Measurements from ENCODE around the gene FBXO17. TPM values are rescaled to one million over a fixed set of nuclear protein-coding genes. Genes with fewer than 3 reads are reported as not detected.
A peak's percentile ranks its signal among the peaks of the same experiment; 100 is the strongest.

FBXO17 gene
- total and polyA plus RNA-seq, 2 of the 13 experiments (the other 11 are each of a cell fraction or from before 2014, with no cell fraction given), result 22.1 to 58.7 TPM

DNA sequence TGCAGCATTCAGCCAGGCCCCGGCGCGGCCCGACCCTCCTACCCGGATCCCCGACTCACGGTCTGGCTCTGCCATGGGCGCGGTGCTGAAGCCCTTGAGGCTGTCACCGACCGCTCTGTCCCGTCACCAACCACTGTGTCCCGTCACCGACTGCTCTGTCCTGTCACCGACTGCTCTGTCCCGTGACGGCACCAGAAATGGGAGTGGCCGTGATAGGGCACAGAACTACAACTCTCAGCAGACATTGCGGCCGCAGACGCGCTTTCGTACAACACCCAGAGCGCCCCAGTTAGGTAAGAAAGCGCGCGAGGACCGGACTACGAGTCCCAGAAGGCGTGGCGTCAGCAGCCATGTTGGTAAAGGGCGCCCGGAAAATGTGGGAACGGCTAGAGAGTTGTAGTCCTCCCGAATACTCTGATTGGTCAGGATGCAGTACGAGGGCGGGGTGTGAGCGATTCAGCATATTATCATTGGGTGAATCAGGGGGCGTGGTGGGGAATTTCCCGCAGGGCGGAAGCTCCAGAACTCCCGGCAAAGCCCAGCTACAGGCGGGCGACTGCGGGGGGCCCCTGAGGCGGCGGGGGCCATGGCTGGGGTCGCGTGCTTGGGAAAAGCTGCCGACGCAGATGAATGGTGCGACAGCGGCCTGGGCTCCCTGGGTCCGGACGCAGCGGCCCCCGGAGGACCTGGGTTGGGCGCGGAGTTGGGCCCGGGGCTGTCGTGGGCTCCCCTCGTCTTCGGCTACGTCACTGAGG is 75.9 kb downstream of the FBXO17 start, which contains the start of the genes NFKBIB and SIRT2 (continued):
- TF ChIP-seq TFDP2 (CRISPR knock-in tag; IDR thresholded peaks at IDR 0.05) (peak; percentile 92), IRF9 (CRISPR knock-in tag; IDR thresholded peaks at IDR 0.05; ENCODE audit: borderline replicate concordance) (no peak; the same call in 1 of the 2 replicates), ZNF501 (CRISPR knock-in tag; IDR thresholded peaks at IDR 0.05) (peak; percentile 93), ESRRA (CRISPR knock-in tag; IDR thresholded peaks at IDR 0.05; ENCODE audit: low read depth) (no peak), SETDB1 (CRISPR knock-in tag; IDR thresholded peaks at IDR 0.05; ENCODE audit: borderline replicate concordance) (no peak), PLRG1 (conservative IDR thresholded peaks at IDR 0.05) (no peak), MED1 (CRISPR knock-in tag; IDR thresholded peaks at IDR 0.05) (0 out of 2 replicates have a peak, but pooled peaks have one; percentile 41), RELA (CRISPR knock-in tag; IDR thresholded peaks at IDR 0.05) (0 out of 2 replicates have a peak, but pooled peaks have one; percentile 91), NFIC (IDR thresholded peaks at IDR 0.05; ENCODE audit: low read length) (no peak), NFATC3 (CRISPR knock-in tag; IDR thresholded peaks at IDR 0.05) (no peak), BHLHE40 (IDR thresholded peaks at IDR 0.05; ENCODE audit: low read length) (peak; percentile 74; the same call in 1 of the 2 replicates), FOXK2 (IDR thresholded peaks at IDR 0.05) (peak; percentile 30; the same call in 1 of the 2 replicates), PCBP2 (optimal IDR thresholded peaks at IDR 0.05; ENCODE audit: low read depth, low read length, poor library complexity, severe bottlenecking) (no peak), ZNF713 (CRISPR knock-in tag; IDR thresholded peaks at IDR 0.05) (no peak), ELF3 (CRISPR knock-in tag; IDR thresholded peaks at IDR 0.05) (no peak), MTF2 (CRISPR knock-in tag; IDR thresholded peaks at IDR 0.05; ENCODE audit: borderline replicate concordance) (no peak), POLR2AphosphoS2 (IDR thresholded peaks at IDR 0.05; ENCODE audit: low read depth, low read length) (no peak), DPF2 (CRISPR knock-in tag; IDR thresholded peaks at IDR 0.05; ENCODE audit: borderline replicate concordance, low read depth) (no peak), ZNF709 (CRISPR knock-in tag; IDR thresholded peaks at IDR 0.05) (no peak; the same call in 1 of the 2 replicates), GTF3A (CRISPR knock-in tag; conservative IDR thresholded peaks at IDR 0.05) (no peak), ZNF784 (CRISPR knock-in tag; IDR thresholded peaks at IDR 0.05; ENCODE audit: borderline replicate concordance) (no peak), E2F5 (CRISPR knock-in tag; conservative IDR thresholded peaks at IDR 0.05) (peak; percentile 6; the same call in 1 of the 2 replicates), CREB1 (IDR thresholded peaks at IDR 0.05) (peak; percentile 95), CREB1 (CRISPR knock-in tag; IDR thresholded peaks at IDR 0.05) (peak; percentile 97)
- TF ChIP-seq, protein P1, sequence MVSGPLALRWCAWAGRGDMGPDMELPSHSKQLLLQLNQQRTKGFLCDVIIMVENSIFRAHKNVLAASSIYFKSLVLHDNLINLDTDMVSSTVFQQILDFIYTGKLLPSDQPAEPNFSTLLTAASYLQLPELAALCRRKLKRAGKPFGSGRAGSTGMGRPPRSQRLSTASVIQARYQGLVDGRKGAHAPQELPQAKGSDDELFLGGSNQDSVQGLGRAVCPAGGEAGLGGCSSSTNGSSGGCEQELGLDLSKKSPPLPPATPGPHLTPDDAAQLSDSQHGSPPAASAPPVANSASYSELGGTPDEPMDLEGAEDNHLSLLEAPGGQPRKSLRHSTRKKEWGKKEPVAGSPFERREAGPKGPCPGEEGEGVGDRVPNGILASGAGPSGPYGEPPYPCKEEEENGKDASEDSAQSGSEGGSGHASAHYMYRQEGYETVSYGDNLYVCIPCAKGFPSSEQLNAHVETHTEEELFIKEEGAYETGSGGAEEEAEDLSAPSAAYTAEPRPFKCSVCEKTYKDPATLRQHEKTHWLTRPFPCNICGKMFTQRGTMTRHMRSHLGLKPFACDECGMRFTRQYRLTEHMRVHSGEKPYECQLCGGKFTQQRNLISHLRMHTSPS (CRISPR knock-in tag; IDR thresholded peaks at IDR 0.05; ENCODE audit: low read depth), result no peak
- TF ChIP-seq, protein P2, sequence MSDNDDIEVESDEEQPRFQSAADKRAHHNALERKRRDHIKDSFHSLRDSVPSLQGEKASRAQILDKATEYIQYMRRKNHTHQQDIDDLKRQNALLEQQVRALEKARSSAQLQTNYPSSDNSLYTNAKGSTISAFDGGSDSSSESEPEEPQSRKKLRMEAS (IDR thresholded peaks at IDR 0.05), result peak; percentile 64
